ENCODE measurements around the gene CPT1C. TPM values are rescaled to one million over a fixed set of nuclear protein-coding genes. Genes with fewer than 3 reads are reported as not detected.

The CPT1C gene
- total RNA-seq, 4 donors from 2014 or later: 1.5 to 10.9 (median 2.2) TPM

- intact Hi-C loops (cut with DNase I; ENCODE audit: low total_unique reads): no loop called here
- DNase-seq: peak; percentile 94
- peak overlapping the region; percentile 88 to 100 (median 95) for H3K27ac ChIP-seq
- in situ Hi-C loops (cut with MboI; ENCODE audit: low pct_ligation_motif_present in 1 of 4, low pct_unique_long_range_greater_than_20kb in 1 of 4, low sequenced_read_pairs in 3 of 4): loop anchor here in 1 of 4 donors (10.0 kb wide), 1 partner anchor 80 kb away; the partner anchor contains the start of genes NOSIP and PRRG2
- peak overlapping the region; percentile 63 to 93 (median 80) for H3K4me3 ChIP-seq
- 1 to 2% methylated on average over 5 to 51 of the region's 53 CpGs for WGBS, 2 donors (ENCODE audit: low coverage in 1 of 2)
- no peaks in the 10 kb centered on the region for H3K9me3 ChIP-seq
- peaks cover 0 to 14% (median 4%) of the 10 kb centered on the region in 4 donors for H3K36me3 ChIP-seq
- TF ChIP-seq POLR2AphosphoS5 (IDR thresholded peaks at IDR 0.05) (peak; percentile 89 to 92 (median 91)), CTCF (IDR thresholded peaks at IDR 0.05) (peak in 4 of 5 experiments; percentile 33 to 68 (median 48)), EP300 (IDR thresholded peaks at IDR 0.05; ENCODE audit: low read depth) (no peak), POLR2A (IDR thresholded peaks at IDR 0.05) (peak; percentile 73)
- H3K27me3 ChIP-seq: no peaks in the 10 kb centered on the region
- peaks cover 7 to 25% (median 22%) of the 10 kb centered on the region in 4 donors for H3K4me1 ChIP-seq
Measured at GRCh38 chr19:49664171-49665035, 26.5 kb upstream of the CPT1C start.

DNA sequence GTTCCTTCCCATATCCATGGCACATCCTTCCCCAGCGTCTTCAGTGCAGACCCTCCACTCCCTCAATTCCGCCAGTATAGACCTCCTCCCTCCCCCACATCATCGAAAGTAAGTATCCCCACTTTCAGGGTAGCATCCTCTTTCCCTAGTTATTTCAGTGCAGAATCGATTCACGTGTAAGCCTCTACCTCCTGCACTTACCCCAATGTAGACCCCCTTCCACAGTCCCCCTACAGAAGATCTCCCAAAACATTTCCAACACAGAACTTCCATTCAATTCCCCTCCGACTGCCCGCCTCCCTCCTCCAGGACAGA is 25.9 kb upstream of the CPT1C start:
- 2 to 3% methylated on average over 5 to 7 of the region's 7 CpGs for WGBS, 2 donors (ENCODE audit: low coverage in 1 of 2)
- intact Hi-C loops (cut with DNase I; ENCODE audit: low total_unique reads): no loop called here
- DNase-seq: no peak

DNA sequence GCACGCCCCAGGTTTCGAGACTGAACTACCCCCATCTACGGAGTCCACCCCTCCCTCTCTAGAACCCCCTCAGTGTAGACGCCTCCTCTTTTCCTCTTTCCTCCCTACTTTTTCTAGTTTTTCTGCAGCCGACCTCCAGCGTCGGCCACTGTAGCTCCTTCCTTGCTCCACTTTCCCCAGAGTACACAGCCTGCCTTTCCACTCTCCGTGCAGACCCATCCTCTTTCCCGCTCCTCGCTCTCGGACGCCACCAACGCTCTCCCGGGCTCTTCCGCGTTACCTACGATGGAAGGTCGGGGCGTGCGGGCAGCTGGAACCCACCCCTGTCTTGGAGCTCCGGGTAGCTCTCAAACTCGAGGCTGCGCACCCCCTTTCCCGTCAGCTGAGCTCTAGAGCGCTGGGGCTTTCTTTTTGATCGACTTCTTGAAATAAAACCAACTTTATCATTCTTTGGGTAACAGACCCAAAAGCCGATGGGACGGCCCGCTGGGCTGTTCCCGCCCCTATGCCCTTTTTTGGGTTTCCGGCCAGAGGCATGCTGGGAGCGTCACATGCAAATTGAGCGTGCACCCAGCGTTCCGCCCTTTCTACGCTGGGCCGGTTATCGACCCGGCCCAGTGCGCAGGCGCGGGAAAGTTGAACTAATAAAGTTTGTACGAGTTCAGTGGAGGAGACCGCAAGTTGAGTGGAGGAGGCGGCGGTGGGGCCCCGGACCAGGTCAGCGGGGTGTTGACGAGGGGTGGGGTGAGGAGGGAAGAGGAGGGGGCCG is 25.4 kb upstream of the CPT1C start, which contains the start of the genes BCL2L12 and IRF3:
BCL2L12 (plus strand) TSS at position 583 of the 769 bp plus-strand sequence. CDS start 760 bp downstream, outside the sequence.
IRF3 (minus strand) TSS at position 507 of the 769 bp plus-strand sequence. CDS start 1,019 bp downstream, outside the sequence.
- Histone ChIP-seq H3K27me3 (no peaks in the 10 kb centered on the region), H3K27ac (peak within 1 kb of the TSS; percentile 88 to 100 (median 95)), H3K9me3 (no peaks in the 10 kb centered on the region), H3K4me1 (peaks cover 7 to 25% (median 22%) of the 10 kb centered on the region in 4 donors), H3K36me3 (peaks cover 0 to 14% (median 4%) of the 10 kb centered on the region in 4 donors), H3K4me3 (peak within 1 kb of the TSS; percentile 63 to 93 (median 80))
- in situ Hi-C loops (cut with MboI; ENCODE audit: low pct_ligation_motif_present in 1 of 4, low pct_unique_long_range_greater_than_20kb in 1 of 4, low sequenced_read_pairs in 3 of 4): loop anchor here in 1 of 4 donors (10.0 kb wide), 1 partner anchor 81 kb away; the partner anchor contains the start of genes NOSIP and PRRG2
- TF ChIP-seq POLR2A (IDR thresholded peaks at IDR 0.05) (peak; percentile 82), CTCF (IDR thresholded peaks at IDR 0.05) (no peak), POLR2AphosphoS5 (IDR thresholded peaks at IDR 0.05) (peak; percentile 80 to 87 (median 87)), EP300 (IDR thresholded peaks at IDR 0.05; ENCODE audit: low read depth) (no peak)
- peak; percentile 99 for DNase-seq
- intact Hi-C loops (cut with DNase I; ENCODE audit: low total_unique reads): no loop called here
- 0% methylated on average over 7 to 50 of the region's 50 CpGs for WGBS, 2 donors (ENCODE audit: low coverage in 1 of 2)

More for the DNA sequence above, 25.9 kb upstream of the CPT1C start:
- in situ Hi-C loops (cut with MboI; ENCODE audit: low pct_ligation_motif_present in 1 of 4, low pct_unique_long_range_greater_than_20kb in 1 of 4, low sequenced_read_pairs in 3 of 4): loop anchor here in 1 of 4 donors (10.0 kb wide), 1 partner anchor 80 kb away; the partner anchor contains the start of genes NOSIP and PRRG2
- Histone ChIP-seq H3K4me1 (peaks cover 7 to 25% (median 22%) of the 10 kb centered on the region in 4 donors), H3K27ac (peak overlapping the region; percentile 88 to 100 (median 95)), H3K27me3 (no peaks in the 10 kb centered on the region), H3K4me3 (peak overlapping the region; percentile 63 to 93 (median 80)), H3K36me3 (peaks cover 0 to 14% (median 4%) of the 10 kb centered on the region in 4 donors), H3K9me3 (no peaks in the 10 kb centered on the region)
- no peak for TF ChIP-seq POLR2AphosphoS5 (IDR thresholded peaks at IDR 0.05)
- TF ChIP-seq POLR2A (IDR thresholded peaks at IDR 0.05): no peak
- TF ChIP-seq EP300 (IDR thresholded peaks at IDR 0.05; ENCODE audit: low read depth): no peak
- no peak for TF ChIP-seq CTCF (IDR thresholded peaks at IDR 0.05)
